Stimulated activated CD8-positive, alpha-beta memory T cell treated with anti-CD3 and anti-CD28 coated beads, Interleukin-12 subunit alpha, Interleukin-12 subunit beta, amount 100 ng/mL, for 24 hours (primary cell): Measurements from ENCODE around the gene CCIN.

Experiments
- DNase-seq: peaks from one replicate; pipeline ENCODE4 v3.0.0-alpha.2; 2020; ENCODE audit errors: extremely low read depth

The CCIN gene

GRCh38 chr9:36140086-36141084 is 28.8 kb upstream of the CCIN start:
- no peak for DNase-seq

- no peak for DNase-seq
Measured at GRCh38 chr9:36141288-36141687, 27.9 kb upstream of the CCIN start.

- DNase-seq: no peak
Measured at GRCh38 chr9:36141761-36142160, 27.4 kb upstream of the CCIN start.

- DNase-seq: no peak
Measured at GRCh38 chr9:36142510-36143244, 26.5 kb upstream of the CCIN start.

GRCh38 chr9:36143245-36143641 is 25.9 kb upstream of the CCIN start:
- no peak for DNase-seq

- DNase-seq: no peak
Measured at GRCh38 chr9:36144309-36145232, 24.6 kb upstream of the CCIN start.

GRCh38 chr9:36145970-36146369 is 23.2 kb upstream of the CCIN start:
- no peak for DNase-seq

GRCh38 chr9:36146651-36147050 is 22.5 kb upstream of the CCIN start:
- no peak for DNase-seq

- no peak for DNase-seq
Measured at GRCh38 chr9:36147441-36148175, 21.6 kb upstream of the CCIN start.

- no peak for DNase-seq
Measured at GRCh38 chr9:36148311-36149051, 20.7 kb upstream of the CCIN start.

- no peak for DNase-seq
Measured at GRCh38 chr9:36149197-36149596, 20.0 kb upstream of the CCIN start.

- DNase-seq: no peak
Measured at GRCh38 chr9:36150574-36151315, 18.4 kb upstream of the CCIN start.

GRCh38 chr9:36151316-36152210 is 17.6 kb upstream of the CCIN start:
- DNase-seq: peak; percentile 72

GRCh38 chr9:36152741-36153438 is 16.3 kb upstream of the CCIN start:
- no peak for DNase-seq

- no peak for DNase-seq
Measured at GRCh38 chr9:36153746-36154145, 15.4 kb upstream of the CCIN start.

- no peak for DNase-seq
Measured at GRCh38 chr9:36154331-36154952, 14.7 kb upstream of the CCIN start.

GRCh38 chr9:36156116-36156515 is 13.1 kb upstream of the CCIN start:
- no peak for DNase-seq

- no peak for DNase-seq
Measured at GRCh38 chr9:36158122-36158521, 11.1 kb upstream of the CCIN start.
